RWPE2 (cell line): ENCODE measurements around the gene KDM4C.
"Not testable (repeated sequence)": the region's sequence is repeated elsewhere in the genome, so short reads cannot be mapped to it uniquely, and the experiment has no call there.

Experiments used
- ATAC-seq: fragments of 200-7000 bp; cut with Tn5 transposase; 3 replicates; pipeline ENCODE4 v1.9.1; 2021; ENCODE audit warnings: low read depth
- DNase-seq: peaks from one replicate; pipeline ENCODE4 v3.0.0-alpha.2; 2020; ENCODE audit warnings: low spot score
- H3K27ac ChIP-seq: fragments of 450-650 bp; 2 replicates; pipeline ENCODE4 v1.5.1; 2017; ENCODE audit warnings: mild to moderate bottlenecking; ENCODE audit not compliant: poor library complexity, severe bottlenecking
- H3K27me3 ChIP-seq: fragments of 250-450 bp; sonication (Bioruptor Pico); 2 replicates; pipeline ENCODE4 v1.5.1; 2021; ENCODE audit warnings: mild to moderate bottlenecking, moderate library complexity; ENCODE audit not compliant: insufficient read depth, poor library complexity, severe bottlenecking
- H3K36me3 ChIP-seq: fragments of 250-450 bp; sonication (Bioruptor Pico); 2 replicates; pipeline ENCODE4 v1.5.1; 2020; ENCODE audit warnings: low read depth, mild to moderate bottlenecking, moderate library complexity
- H3K4me1 ChIP-seq: fragments of 250-450 bp; sonication (Bioruptor Pico); 2 replicates; pipeline ENCODE4 v1.5.1; 2021; ENCODE audit warnings: mild to moderate bottlenecking, moderate library complexity; ENCODE audit not compliant: insufficient read depth, poor library complexity, severe bottlenecking
- H3K4me3 ChIP-seq: fragments of 250-450 bp; sonication (Bioruptor Pico); 2 replicates; pipeline ENCODE4 v1.5.1; 2021; ENCODE audit warnings: mild to moderate bottlenecking, moderate library complexity; ENCODE audit not compliant: severe bottlenecking
- H3K9me3 ChIP-seq: fragments of 250-450 bp; sonication (Bioruptor Pico); 2 replicates; pipeline ENCODE4 v1.5.1; 2021; ENCODE audit warnings: mild to moderate bottlenecking, moderate library complexity; ENCODE audit not compliant: severe bottlenecking
- TF ChIP-seq, protein P1 (sequence below): fragments of 450-650 bp; IDR thresholded peaks from one replicate; pipeline ENCODE4 v1.5.1; 2017; ENCODE audit warnings: mild to moderate bottlenecking, moderate library complexity; ENCODE audit not compliant: poor library complexity, severe bottlenecking

KDM4C gene

DNA sequence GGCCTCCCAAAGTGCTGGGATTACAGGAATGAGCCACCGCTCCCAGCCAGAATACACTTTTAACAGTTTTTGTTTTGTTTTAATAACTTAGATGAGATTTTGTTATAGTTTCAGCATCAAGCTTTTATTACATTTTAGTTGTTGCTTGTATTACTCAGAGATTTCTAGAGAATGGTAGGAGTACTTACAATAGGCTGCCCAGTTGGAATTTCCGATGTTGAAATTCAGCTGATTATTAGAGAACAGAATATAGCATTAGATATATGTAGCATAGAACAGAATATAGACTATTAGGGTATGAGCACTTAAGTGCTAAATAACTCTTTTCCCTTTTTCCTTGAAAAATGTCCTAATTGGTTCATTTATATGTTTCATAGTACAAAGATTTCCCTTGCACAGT, 6.2 kb downstream of the KDM4C start:
- no peak for ATAC-seq

GRCh38 chr9:6764523-6764922, 6.8 kb downstream of the KDM4C start:
- Histone ChIP-seq H3K9me3 (no peaks in the 10 kb centered on the region), H3K27me3 (no peaks in the 10 kb centered on the region), H3K4me1 (peaks cover 7% of the 10 kb centered on the region), H3K36me3 (no peaks in the 10 kb centered on the region), H3K4me3 (no peak overlapping the region), H3K27ac (no peak overlapping the region)
- no peak for ATAC-seq
- TF ChIP-seq, protein P1, sequence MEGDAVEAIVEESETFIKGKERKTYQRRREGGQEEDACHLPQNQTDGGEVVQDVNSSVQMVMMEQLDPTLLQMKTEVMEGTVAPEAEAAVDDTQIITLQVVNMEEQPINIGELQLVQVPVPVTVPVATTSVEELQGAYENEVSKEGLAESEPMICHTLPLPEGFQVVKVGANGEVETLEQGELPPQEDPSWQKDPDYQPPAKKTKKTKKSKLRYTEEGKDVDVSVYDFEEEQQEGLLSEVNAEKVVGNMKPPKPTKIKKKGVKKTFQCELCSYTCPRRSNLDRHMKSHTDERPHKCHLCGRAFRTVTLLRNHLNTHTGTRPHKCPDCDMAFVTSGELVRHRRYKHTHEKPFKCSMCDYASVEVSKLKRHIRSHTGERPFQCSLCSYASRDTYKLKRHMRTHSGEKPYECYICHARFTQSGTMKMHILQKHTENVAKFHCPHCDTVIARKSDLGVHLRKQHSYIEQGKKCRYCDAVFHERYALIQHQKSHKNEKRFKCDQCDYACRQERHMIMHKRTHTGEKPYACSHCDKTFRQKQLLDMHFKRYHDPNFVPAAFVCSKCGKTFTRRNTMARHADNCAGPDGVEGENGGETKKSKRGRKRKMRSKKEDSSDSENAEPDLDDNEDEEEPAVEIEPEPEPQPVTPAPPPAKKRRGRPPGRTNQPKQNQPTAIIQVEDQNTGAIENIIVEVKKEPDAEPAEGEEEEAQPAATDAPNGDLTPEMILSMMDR = no peak
- DNase-seq = no peak

More for the DNA sequence above, 6.2 kb downstream of the KDM4C start:
- TF ChIP-seq, protein P1 = no peak
- H3K4me3 ChIP-seq = no peak overlapping the region
- peaks cover 7% of the 10 kb centered on the region for H3K4me1 ChIP-seq
- H3K9me3 ChIP-seq = no peaks in the 10 kb centered on the region
- H3K27ac ChIP-seq = no peak overlapping the region
- no peaks in the 10 kb centered on the region for H3K36me3 ChIP-seq
- H3K27me3 ChIP-seq = no peaks in the 10 kb centered on the region
- DNase-seq = no peak

- peaks cover 6% of the 10 kb centered on the region for H3K4me1 ChIP-seq
- H3K9me3 ChIP-seq = no peaks in the 10 kb centered on the region
- no peak overlapping the region for H3K4me3 ChIP-seq
- DNase-seq = no peak
- H3K27me3 ChIP-seq = no peaks in the 10 kb centered on the region
- H3K27ac ChIP-seq = no peak overlapping the region
- TF ChIP-seq, protein P1 = no peak
- no peak for ATAC-seq
- no peaks in the 10 kb centered on the region for H3K36me3 ChIP-seq
Measured at GRCh38 chr9:6764950-6765349, 7.2 kb downstream of the KDM4C start.

GRCh38 chr9:6765396-6765795, 7.6 kb downstream of the KDM4C start:
- TF ChIP-seq, protein P1 = no peak
- no peak for ATAC-seq
- peaks cover 3% of the 10 kb centered on the region for H3K4me1 ChIP-seq
- no peak overlapping the region for H3K27ac ChIP-seq
- no peaks in the 10 kb centered on the region for H3K27me3 ChIP-seq
- no peaks in the 10 kb centered on the region for H3K9me3 ChIP-seq
- H3K4me3 ChIP-seq = no peak overlapping the region
- no peak for DNase-seq
- H3K36me3 ChIP-seq = no peaks in the 10 kb centered on the region

- H3K27ac ChIP-seq = no peak overlapping the region
- H3K36me3 ChIP-seq = no peaks in the 10 kb centered on the region
- ATAC-seq = no peak
- TF ChIP-seq, protein P1 = no peak
- H3K4me3 ChIP-seq = no peak overlapping the region
- H3K4me1 ChIP-seq = peaks cover 3% of the 10 kb centered on the region
- no peaks in the 10 kb centered on the region for H3K27me3 ChIP-seq
- no peak for DNase-seq
- no peaks in the 10 kb centered on the region for H3K9me3 ChIP-seq
Measured at GRCh38 chr9:6766606-6767005, 8.8 kb downstream of the KDM4C start.

DNA sequence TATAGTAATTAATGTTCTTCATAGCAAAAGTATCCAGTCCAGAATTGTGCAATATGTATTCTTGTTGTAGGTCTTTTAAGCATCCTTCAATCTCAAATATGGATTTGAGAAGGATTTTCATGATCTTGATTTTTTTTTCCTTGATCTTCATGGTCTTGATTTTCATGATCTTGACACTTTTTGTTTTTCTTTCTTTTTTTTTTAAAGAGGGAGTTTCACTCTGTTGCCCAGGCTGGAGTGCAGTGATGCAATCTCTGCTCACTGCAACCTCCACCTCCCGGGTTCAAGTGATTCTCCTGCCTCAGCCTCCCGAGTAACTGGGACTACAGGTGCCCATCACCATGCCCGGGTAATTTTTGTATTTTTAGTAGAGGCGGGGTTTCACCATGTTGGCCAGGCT, 10.8 kb downstream of the KDM4C start:
- ATAC-seq, H3K36me3 ChIP-seq, H3K27me3 ChIP-seq, H3K4me1 ChIP-seq, H3K27ac ChIP-seq, H3K9me3 ChIP-seq, H3K4me3 ChIP-seq, DNase-seq: not testable (repeated sequence)
